K562 (cell line): ENCODE data around the gene VPS13C. TPM values are rescaled to one million over a fixed set of nuclear protein-coding genes. Genes with fewer than 3 reads are reported as not detected.

Experiments
- ATAC-seq: fragments of 200-7000 bp; cut with Tn5 transposase; 3 replicates; pipeline ENCODE4 v1.9.1; 2020; ENCODE audit warnings: moderate library complexity
- BruUV-seq: library from RNA; stranded (reverse); fragments of 400-500 nt; replicated peaks from 2 replicates; lab custom pipeline; 2021; lab: Mats Ljungman, UMichigan
- CTCF ChIA-PET: fragments of 300-600 bp; formaldehyde crosslinking; extraction: SDS; loops from one replicate; lab custom pipeline; 2021; ENCODE audit warnings: low intra/inter-chr PET ratio; lab: Yijun Ruan, JAX
- POLR2A ChIA-PET: fragments of 300-600, 350-650 bp; sonication (Branson Sonifier 250); formaldehyde crosslinking; extraction: SDS; loops from one replicate; lab custom pipeline; 2021; ENCODE audit warnings: antibody characterized with exemption, inconsistent platforms; lab: Yijun Ruan, JAX
- DNase-seq, 4 experiments: peaks; one replicate each; pipeline versions ENCODE4 v3.0.0 to v3.0.0-alpha.2; 2011 to 2018; ENCODE audit warnings: low spot score in 3 of 4, mixed read lengths in 3 of 4; ENCODE audit errors: extremely low read depth in 1 of 4
- FAIRE-seq: peaks from 2 replicates; lab custom pipeline; 2011; peaks lifted over from hg19 to GRCh38; lab: Jason Lieb, UNC
- H2AFZ ChIP-seq: 2 replicates; pipeline ENCODE4 v1.6.0; 2011; ENCODE audit warnings: low read depth, low read length, control low read depth, inconsistent platforms
- H3K27ac ChIP-seq: fragments of 200-600 bp; 3 replicates; pipeline ENCODE4 v1.8.0; 2011; ENCODE audit warnings: low read depth, mild to moderate bottlenecking, control low read depth, inconsistent platforms, low read length, moderate library complexity, mixed read lengths; ENCODE audit errors: extremely low read depth
- H3K27me3 ChIP-seq, 2 experiments: fragments of 300-600 bp in 1 of 2; 2 replicates in 1 of 2; 3 replicates in 1 of 2; pipeline versions ENCODE4 v1.6.0 to v1.8.0; 2011; ENCODE audit warnings: inconsistent platforms in 2 of 2, low read length in 2 of 2, mild to moderate bottlenecking in 1 of 2, mixed read lengths in 1 of 2, moderate library complexity in 1 of 2; ENCODE audit not compliant: control insufficient read depth in 2 of 2, insufficient read depth in 2 of 2
- H3K36me3 ChIP-seq: fragments of 300-600 bp; 3 replicates; pipeline ENCODE4 v1.8.0; 2011; ENCODE audit warnings: mild to moderate bottlenecking, low read length, inconsistent platforms; ENCODE audit not compliant: control insufficient read depth, insufficient read depth
- H3K4me1 ChIP-seq, 2 experiments: fragments of 200-600 bp in 1 of 2; replicated peaks in 1 of 2; 2 replicates in 1 of 2; 3 replicates in 1 of 2; pipeline versions ENCODE4 v1.5.1 to v1.8.0; 2011; ENCODE audit warnings: inconsistent platforms in 2 of 2, low read length in 2 of 2, mild to moderate bottlenecking in 1 of 2, mixed read lengths in 1 of 2, moderate library complexity in 1 of 2; ENCODE audit not compliant: control insufficient read depth in 2 of 2, insufficient read depth in 2 of 2
- H3K4me2 ChIP-seq: 2 replicates; pipeline ENCODE4 v1.6.1; 2011; ENCODE audit warnings: low read length, control low read depth, inconsistent platforms, mixed read lengths; ENCODE audit not compliant: insufficient read depth
- H3K4me3 ChIP-seq: fragments of 200-600 bp; sonication (generic), shearing (Covaris generic); 2 replicates; pipeline ENCODE4 v1.5.1; 2016; ENCODE audit warnings: control low read depth, inconsistent platforms
- H3K79me2 ChIP-seq: fragments of 200-600 bp; 3 replicates; pipeline ENCODE4 v1.8.0; 2011; ENCODE audit warnings: low read length, inconsistent platforms; ENCODE audit not compliant: control insufficient read depth, insufficient read depth
- H3K9ac ChIP-seq, 2 experiments: 2 replicates each; pipeline versions ENCODE4 v1.6.0 to v1.6.1; 2011; ENCODE audit warnings: low read depth in 2 of 2, low read length in 2 of 2, control low read depth in 1 of 2, inconsistent platforms in 1 of 2, mild to moderate bottlenecking in 1 of 2, mixed read lengths in 1 of 2; ENCODE audit not compliant: insufficient read depth in 1 of 2
- H3K9me1 ChIP-seq: one replicate; pipeline ENCODE4 v1.6.0; 2011; ENCODE audit warnings: inconsistent platforms, mild to moderate bottlenecking, low read length, moderate library complexity; ENCODE audit not compliant: control insufficient read depth, insufficient read depth
- H3K9me3 ChIP-seq: replicated peaks from 2 replicates; pipeline ENCODE4 v1.5.1; 2011; ENCODE audit warnings: low read depth, low read length, inconsistent platforms; ENCODE audit not compliant: control insufficient read depth, insufficient read depth
- H4K20me1 ChIP-seq: replicated peaks from 2 replicates; pipeline ENCODE4 v1.6.1; 2011; ENCODE audit warnings: low read length, inconsistent platforms, mixed read lengths; ENCODE audit not compliant: control insufficient read depth, insufficient read depth
- ARID1B ChIP-seq: fragments of 450-650 bp; IDR thresholded peaks from 2 replicates; pipeline ENCODE4 v1.6.1; 2016; ENCODE audit warnings: antibody characterized with exemption, mild to moderate bottlenecking, inconsistent platforms
- CBFA2T3 ChIP-seq: fragments of 450-650 bp; IDR thresholded peaks from 2 replicates; pipeline ENCODE4 v1.6.1; 2017
- CBX2 ChIP-seq: fragments of 200-600 bp; sonication (generic); IDR thresholded peaks from one replicate; pipeline ENCODE4 v1.6.1; 2012; ENCODE audit warnings: mild to moderate bottlenecking, low read length, inconsistent platforms; ENCODE audit not compliant: insufficient read depth, poor library complexity, severe bottlenecking
- NKRF ChIP-seq: fragments of 450-650 bp; IDR thresholded peaks from 2 replicates; pipeline ENCODE4 v1.6.1; 2016; ENCODE audit warnings: borderline replicate concordance
- SMARCE1 ChIP-seq: fragments of 450-650 bp; IDR thresholded peaks from 2 replicates; pipeline ENCODE4 v1.7.1; 2016; ENCODE audit warnings: mild to moderate bottlenecking
- SREBF1 ChIP-seq: fragments of 150-350 bp; IDR thresholded peaks from 2 replicates; pipeline ENCODE4 v1.6.1; 2014; ENCODE audit warnings: antibody characterized with exemption, low read depth, low read length, borderline replicate concordance
- TBL1XR1 ChIP-seq, 2 experiments: IDR thresholded peaks; 2 replicates each; pipeline ENCODE4 v1.6.1; 2012; ENCODE audit warnings: improper control_type of control experiment in 2 of 2, low read length in 2 of 2, mild to moderate bottlenecking in 1 of 2
- TSC22D4 ChIP-seq: fragments of 450-650 bp; IDR thresholded peaks from 2 replicates; pipeline ENCODE4 v1.6.1; 2016; ENCODE audit warnings: missing genetic modification characterization, missing biosample characterization, control low read depth
- ZFPM2 ChIP-seq: fragments of 250-450 bp; sonication (Bioruptor Pico); IDR thresholded peaks from 2 replicates; pipeline ENCODE4 v1.5.1; 2022; ENCODE audit warnings: mild to moderate bottlenecking
- ZNF253 ChIP-seq: fragments of 250-450 bp; sonication (Bioruptor Pico); conservative IDR thresholded peaks from 2 replicates; pipeline ENCODE4 v1.6.1; 2021; ENCODE audit warnings: mild to moderate bottlenecking
- ZNF511 ChIP-seq: sonication (generic); formaldehyde crosslinking; IDR thresholded peaks from 2 replicates; pipeline ENCODE4 v1.8.0; 2022; ENCODE audit warnings: mild to moderate bottlenecking, missing genetic modification reagents
- ZNF512 ChIP-seq: IDR thresholded peaks from 2 replicates; pipeline ENCODE4 v1.6.1; 2016; ENCODE audit warnings: missing genetic modification characterization, missing compliant biosample characterization
- ZNF668 ChIP-seq: fragments of 250-450 bp; sonication (Bioruptor Pico); IDR thresholded peaks from 2 replicates; pipeline ENCODE4 v1.8.0; 2022; ENCODE audit warnings: mild to moderate bottlenecking, inconsistent platforms
- ZNF695 ChIP-seq: fragments of 450-650 bp; formaldehyde crosslinking; IDR thresholded peaks from 2 replicates; pipeline ENCODE4 v1.4.0; 2020; ENCODE audit warnings: mild to moderate bottlenecking, moderate library complexity
- WGBS: fragments of 100-300 bp; shearing (Covaris generic); methylation state at CpG from one replicate; pipeline ENCODE4 v1.1.6; 2016; ENCODE audit warnings: low coverage, mixed read lengths; ENCODE audit not compliant: insufficient coverage; ENCODE audit errors: missing lambda C conversion rate; 5-methylcytosine and 5-hydroxymethylcytosine counted together
- in situ Hi-C: fragments of 300-500 bp; cut with MboI; formaldehyde crosslinking; loops from 4 replicates; pipeline ENCODE4 v1.15.0; 2018; ENCODE audit warnings: inconsistent platforms, mixed read lengths
- intact Hi-C: fragments of 100-400 bp; cut with micrococcal nuclease; formaldehyde crosslinking; loops from 2 replicates; pipeline ENCODE4 v1.14.2; 2022
- polyA plus RNA-seq, 8 experiments: library from polyadenylated mRNA; depleted of rRNA in 4 of 8; stranded (reverse) in 5 of 8; unstranded in 3 of 8; fragments of >200 nt; fragmentation: Nextera tagmentation in 2 of 8; fragmentation: Illumina TruSeq in 1 of 8; extraction: Ambion mirVana in 2 of 8; extraction: Trizol in 1 of 8; gene quantifications; 2 replicates each; pipeline versions ENCODE4 v1.2.1 to v1.2.3, GENCODE V29; 2011 to 2014; ENCODE audit warnings: inconsistent platforms in 1 of 8, missing spikeins in 1 of 8
- total RNA-seq, 7 experiments: library from RNA; depleted of rRNA in 6 of 7; stranded (reverse); fragments of >200 nt in 6 of 7; fragmentation: Illumina TruSeq in 2 of 7; extraction: Trizol in 2 of 7; gene quantifications; 2 replicates each; pipeline versions ENCODE4 v1.2.1 to v1.2.3, GENCODE V29; 2011 to 2021; ENCODE audit warnings: low replicate concordance in 1 of 7

The VPS13C gene
- total and polyA plus RNA-seq, 9 of the 15 experiments (the other 6 are each of a cell fraction or from before 2014, with no cell fraction given), result 5.2 to 32.3 (median 15.7) TPM

- ChIA-PET POLR2A (no interaction called here), CTCF (no interaction called here)
- Histone ChIP-seq H3K79me2 (peaks cover 46% of the 10 kb centered on the region), H4K20me1 (peaks cover 8% of the 10 kb centered on the region), H3K9ac (no peak overlapping the region), H3K4me3 (no peak overlapping the region), H3K27ac (no peak overlapping the region), H3K9me3 (no peaks in the 10 kb centered on the region), H3K27me3 (no peaks in the 10 kb centered on the region), H2AFZ (no peak overlapping the region), H3K9me1 (no peaks in the 10 kb centered on the region), H3K36me3 (no peaks in the 10 kb centered on the region), H3K4me1 (peaks cover 8% of the 10 kb centered on the region in 2 experiments; a peak in 2 of 5 replicates), H3K4me2 (no peak overlapping the region)
- in situ Hi-C loops, result no loop called here
- 83% methylated on average over 4 of the region's 4 CpGs for WGBS
- BruUV-seq, result no TSS peak
- intact Hi-C loops, result no loop called here
- DNase-seq (no peak), ATAC-seq (no peak), FAIRE-seq (no peak)
- no peak for TF ChIP-seq ZNF695 (CRISPR knock-in tag)
- no peak for TF ChIP-seq CBX2
- no peak for TF ChIP-seq SREBF1
- no peak for TF ChIP-seq ZNF512 (tag)
Measured at GRCh38 chr15:62051166-62051565, 9.1 kb downstream of the VPS13C start.

- BruUV-seq, result no TSS peak
- WGBS, result 0% methylated on average over 1 of the region's 1 CpG
- Histone ChIP-seq H3K36me3 (no peaks in the 10 kb centered on the region), H4K20me1 (peaks cover 8% of the 10 kb centered on the region), H3K27me3 (no peaks in the 10 kb centered on the region), H3K27ac (no peak overlapping the region), H3K79me2 (peaks cover 49% of the 10 kb centered on the region), H3K9me3 (no peaks in the 10 kb centered on the region), H3K4me2 (no peak overlapping the region), H3K4me3 (no peak overlapping the region), H2AFZ (no peak overlapping the region), H3K9me1 (no peaks in the 10 kb centered on the region), H3K9ac (no peak overlapping the region), H3K4me1 (peaks cover 8 to 14% of the 10 kb centered on the region in 2 experiments; a peak in 3 of 5 replicates)
- intact Hi-C loops (no loop called here), in situ Hi-C loops (no loop called here)
- ChIA-PET CTCF (no interaction called here), POLR2A (no interaction called here)
- ATAC-seq (peak; percentile 80), DNase-seq (peak in 2 of 4 experiments; percentile 30 to 32), FAIRE-seq (no peak)
- TF ChIP-seq TBL1XR1 (IDR thresholded peaks at IDR 0.05; ENCODE audit: low read length in 2 of 2), result no peak
- TF ChIP-seq CBFA2T3, result peak; percentile 35; the same call in 1 of the 2 replicates
- no peak for TF ChIP-seq NKRF
- TF ChIP-seq ZNF511 (CRISPR knock-in tag), result no peak
- no peak for TF ChIP-seq ZFPM2 (CRISPR knock-in tag)
- peak; percentile 29; the same call in 1 of the 2 replicates for TF ChIP-seq SMARCE1
- no peak for TF ChIP-seq ZNF668 (CRISPR knock-in tag)
- no peak for TF ChIP-seq ZNF253 (CRISPR knock-in tag)
- TF ChIP-seq ARID1B, result peak; percentile 60; the same call in 1 of the 2 replicates
- TF ChIP-seq TSC22D4, result no peak
Measured at GRCh38 chr15:62050115-62050514, 10.1 kb downstream of the VPS13C start.
